ENCODE results near the gene ARL8B.

GRCh38 chr3:5134019-5134391 is 11.9 kb downstream of the ARL8B start:
- TF ChIP-seq TAF1 (IDR thresholded peaks at IDR 0.05; ENCODE audit: borderline replicate concordance, low read depth, low read length): no peak
- TF ChIP-seq POLR2A (IDR thresholded peaks at IDR 0.05; ENCODE audit: low read depth, low read length): no peak
